Measurements from ENCODE around the gene DNAH14.

DNA sequence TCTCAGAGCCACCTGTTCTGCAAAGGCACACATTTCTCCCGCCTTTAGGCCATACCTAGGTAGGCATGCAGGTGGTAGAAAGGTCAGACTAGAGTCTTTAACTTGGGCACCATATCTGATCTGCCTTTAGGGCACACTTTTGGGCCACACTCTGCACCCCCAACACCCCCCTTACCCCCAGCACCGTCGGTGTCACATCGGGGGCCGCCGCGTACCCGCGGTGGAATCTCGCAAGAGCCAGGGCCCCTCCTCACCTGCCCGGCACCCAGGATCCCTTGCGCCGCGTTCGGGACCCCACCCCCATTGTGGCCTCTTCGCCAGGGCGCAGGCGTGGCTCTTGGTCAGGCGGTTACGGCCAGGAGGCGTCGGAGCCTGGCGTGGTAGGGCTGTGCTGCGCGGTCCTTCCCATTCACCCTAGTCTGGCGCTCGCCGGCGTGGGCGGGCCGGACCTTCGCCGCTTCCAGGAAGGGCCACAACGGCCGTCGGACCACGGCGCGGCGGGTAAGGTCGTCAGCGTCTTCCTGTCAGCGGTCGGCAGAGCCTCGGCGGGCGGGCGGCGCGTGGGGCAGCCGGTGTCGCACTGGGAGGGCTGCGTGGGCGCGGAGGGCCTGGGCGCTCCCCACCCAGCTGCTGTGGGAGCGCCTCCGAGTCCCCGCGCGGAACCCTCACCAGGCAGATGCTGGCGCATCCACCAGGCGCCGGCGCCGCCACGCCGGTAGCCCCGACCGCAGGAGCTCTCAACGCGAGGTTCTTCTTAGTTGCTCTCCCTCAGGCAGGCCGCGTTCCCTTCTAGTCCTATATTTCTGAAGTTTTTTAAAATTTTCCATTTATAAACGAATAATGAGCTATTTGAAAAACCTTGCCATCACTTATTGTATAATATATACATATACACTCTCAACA lies at the start of gene DNAH14:
- TF ChIP-seq, protein P1, sequence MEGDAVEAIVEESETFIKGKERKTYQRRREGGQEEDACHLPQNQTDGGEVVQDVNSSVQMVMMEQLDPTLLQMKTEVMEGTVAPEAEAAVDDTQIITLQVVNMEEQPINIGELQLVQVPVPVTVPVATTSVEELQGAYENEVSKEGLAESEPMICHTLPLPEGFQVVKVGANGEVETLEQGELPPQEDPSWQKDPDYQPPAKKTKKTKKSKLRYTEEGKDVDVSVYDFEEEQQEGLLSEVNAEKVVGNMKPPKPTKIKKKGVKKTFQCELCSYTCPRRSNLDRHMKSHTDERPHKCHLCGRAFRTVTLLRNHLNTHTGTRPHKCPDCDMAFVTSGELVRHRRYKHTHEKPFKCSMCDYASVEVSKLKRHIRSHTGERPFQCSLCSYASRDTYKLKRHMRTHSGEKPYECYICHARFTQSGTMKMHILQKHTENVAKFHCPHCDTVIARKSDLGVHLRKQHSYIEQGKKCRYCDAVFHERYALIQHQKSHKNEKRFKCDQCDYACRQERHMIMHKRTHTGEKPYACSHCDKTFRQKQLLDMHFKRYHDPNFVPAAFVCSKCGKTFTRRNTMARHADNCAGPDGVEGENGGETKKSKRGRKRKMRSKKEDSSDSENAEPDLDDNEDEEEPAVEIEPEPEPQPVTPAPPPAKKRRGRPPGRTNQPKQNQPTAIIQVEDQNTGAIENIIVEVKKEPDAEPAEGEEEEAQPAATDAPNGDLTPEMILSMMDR (IDR thresholded peaks at IDR 0.05; ENCODE audit: poor library complexity), result no peak
- TF ChIP-seq EZH2 (IDR thresholded peaks at IDR 0.05; ENCODE audit: borderline replicate concordance), result no peak
